Endothelial cell of umbilical vein (primary cell): Measurements from ENCODE around the gene ARF5. TPM values are rescaled to one million over a fixed set of nuclear protein-coding genes. Genes with fewer than 3 reads are reported as not detected.

Experiments
- BruUV-seq: library from RNA; stranded (reverse); fragments of 400-500 nt; replicated peaks from 2 replicates; lab custom pipeline; 2021; lab: Mats Ljungman, UMichigan
- CTCF ChIA-PET: fragments of 300-600, 350-600 bp; sonication (Branson Sonifier 250); formaldehyde crosslinking; loops from one replicate; lab custom pipeline; 2021; ENCODE audit warnings: antibody characterized with exemption, inconsistent platforms; lab: Charles Lee
- POLR2A ChIA-PET: fragments of 300-600, 350-600 bp; sonication (Branson Sonifier 250); formaldehyde crosslinking; loops from one replicate; lab custom pipeline; 2021; ENCODE audit warnings: antibody characterized with exemption, inconsistent platforms; lab: Charles Lee
- DNase-seq: peaks from one replicate; pipeline ENCODE4 v3.0.0-alpha.2; 2011; ENCODE audit warnings: low read depth, low spot score
- FAIRE-seq: peaks from 2 replicates; lab custom pipeline; 2011; peaks lifted over from hg19 to GRCh38; lab: Jason Lieb, UNC
- H2AFZ ChIP-seq: 2 replicates; pipeline ENCODE4 v1.6.0; 2012; ENCODE audit warnings: low read depth, low read length, control low read depth, inconsistent platforms
- H3K27ac ChIP-seq: 2 replicates; pipeline ENCODE4 v1.5.1; 2011; ENCODE audit warnings: low read depth, mild to moderate bottlenecking, control low read depth, low read length, moderate library complexity; ENCODE audit not compliant: insufficient read depth
- H3K27me3 ChIP-seq, 2 experiments: 2 replicates each; pipeline versions ENCODE4 v1.6.0 to v1.6.1; 2011; ENCODE audit warnings: low read length in 2 of 2, mixed read lengths in 1 of 2; ENCODE audit not compliant: control insufficient read depth in 2 of 2, insufficient read depth in 2 of 2
- H3K36me3 ChIP-seq, 2 experiments: 2 replicates in 1 of 2; 3 replicates in 1 of 2; pipeline ENCODE4 v1.5.1; 2011; ENCODE audit warnings: low read length in 2 of 2, mild to moderate bottlenecking in 1 of 2, moderate library complexity in 1 of 2; ENCODE audit not compliant: control insufficient read depth in 2 of 2, insufficient read depth in 2 of 2; ENCODE audit errors: extremely low read depth in 1 of 2
- H3K4me1 ChIP-seq: 3 replicates; pipeline ENCODE4 v1.5.1; 2011; ENCODE audit warnings: mild to moderate bottlenecking, low read length; ENCODE audit not compliant: control insufficient read depth, insufficient read depth; ENCODE audit errors: extremely low read depth
- H3K4me2 ChIP-seq: 2 replicates; pipeline ENCODE4 v1.6.1; 2011; ENCODE audit warnings: low read length, control low read depth, mixed read lengths; ENCODE audit not compliant: insufficient read depth
- H3K4me3 ChIP-seq, 3 experiments: fragments of 200-600 bp in 1 of 3; sonication (generic), shearing (Covaris generic) in 1 of 3; replicated peaks in 1 of 3; 2 replicates each; pipeline ENCODE4 v1.5.1; 2011 to 2016; ENCODE audit warnings: control low read depth in 3 of 3, low read length in 3 of 3, mild to moderate bottlenecking in 2 of 3, inconsistent platforms in 1 of 3, low read depth in 1 of 3, moderate library complexity in 1 of 3; ENCODE audit not compliant: insufficient read depth in 1 of 3
- H3K79me2 ChIP-seq: 2 replicates; pipeline ENCODE4 v1.6.0; 2012; ENCODE audit warnings: low read length, inconsistent platforms; ENCODE audit not compliant: control insufficient read depth, insufficient read depth
- H3K9ac ChIP-seq: replicated peaks from 2 replicates; pipeline ENCODE3; 2011; ENCODE audit warnings: low read length, control low read depth; ENCODE audit not compliant: insufficient read depth; ENCODE audit errors: extremely low read depth
- H3K9me1 ChIP-seq: replicated peaks from 3 replicates; pipeline ENCODE4 v1.6.0; 2011; ENCODE audit warnings: mild to moderate bottlenecking, low read length; ENCODE audit not compliant: control insufficient read depth, insufficient read depth; ENCODE audit errors: extremely low read depth
- H3K9me3 ChIP-seq: replicated peaks from 2 replicates; pipeline ENCODE4 v1.5.1; 2012; ENCODE audit warnings: low read length, inconsistent platforms; ENCODE audit not compliant: control insufficient read depth, insufficient read depth
- H4K20me1 ChIP-seq: replicated peaks from 2 replicates; pipeline ENCODE3; 2011; ENCODE audit warnings: mild to moderate bottlenecking, low read length; ENCODE audit not compliant: control insufficient read depth, insufficient read depth; ENCODE audit errors: extremely low read depth
- CTCF ChIP-seq, 2 donors: IDR thresholded peaks; 1 replicate in 1 of 2; 2 replicates in 1 of 2; pipeline ENCODE4 v1.5.1; 2011; ENCODE audit warnings: low read length in 2 of 2, mild to moderate bottlenecking in 2 of 2, moderate library complexity in 2 of 2, control low read depth in 1 of 2, inconsistent platforms in 1 of 2, low read depth in 1 of 2; ENCODE audit not compliant: insufficient read depth in 1 of 2; ENCODE audit errors: extremely low read depth in 1 of 2
- EZH2 ChIP-seq: IDR thresholded peaks from 2 replicates; pipeline ENCODE4 v1.6.1; 2012; ENCODE audit warnings: borderline replicate concordance, low read depth, mild to moderate bottlenecking, moderate library complexity, low read length, inconsistent platforms; ENCODE audit not compliant: severe bottlenecking
- FOS ChIP-seq: IDR thresholded peaks from 2 replicates; pipeline ENCODE4 v1.6.1; 2011; ENCODE audit warnings: mild to moderate bottlenecking, low read length, moderate library complexity, borderline replicate concordance; ENCODE audit not compliant: insufficient read depth
- GATA2 ChIP-seq: IDR thresholded peaks from 2 replicates; pipeline ENCODE4 v1.7.0; 2011; ENCODE audit warnings: low read depth, mild to moderate bottlenecking, moderate library complexity, mixed read lengths, low read length; ENCODE audit not compliant: insufficient read length, insufficient read depth
- JUN ChIP-seq: IDR thresholded peaks from 2 replicates; pipeline ENCODE4 v1.6.1; 2011; ENCODE audit warnings: borderline replicate concordance, low read depth; ENCODE audit not compliant: insufficient read length, insufficient read depth
- MAX ChIP-seq: IDR thresholded peaks from 2 replicates; pipeline ENCODE4 v1.6.1; 2011; ENCODE audit not compliant: insufficient read depth, insufficient read length
- MYC ChIP-seq: IDR thresholded peaks from one replicate; pipeline ENCODE4 v1.6.1; 2011; ENCODE audit warnings: mild to moderate bottlenecking, low read depth, low read length
- POLR2A ChIP-seq: IDR thresholded peaks from 2 replicates; pipeline ENCODE4 v1.6.1; 2012; ENCODE audit warnings: low read depth, mild to moderate bottlenecking, control low read depth, low read length
- POLR2AphosphoS5 ChIP-seq: IDR thresholded peaks from 2 replicates; pipeline ENCODE4 v1.6.1; 2012; ENCODE audit warnings: low read depth, mild to moderate bottlenecking, control low read depth, low read length, moderate library complexity; ENCODE audit not compliant: insufficient read depth
- dilution Hi-C: fragments of 300-500 bp; cut with MboI; formaldehyde crosslinking; loops from one replicate; pipeline ENCODE4 v1.15.0; 2019; ENCODE audit warnings: low sequenced_read_pairs; ENCODE audit not compliant: extremely low pct_ligation_motif_present
- intact Hi-C: fragments of 100-400 bp; cut with micrococcal nuclease; formaldehyde crosslinking; loops from one replicate; pipeline ENCODE4 v1.10.0; 2022
- polyA plus RNA-seq, 4 experiments: library from polyadenylated mRNA; depleted of rRNA in 3 of 4; stranded (reverse) in 3 of 4; unstranded in 1 of 4; fragments of >200 nt; gene quantifications; 2 replicates each; pipeline versions ENCODE4 v1.2.1 to v1.2.3, GENCODE V29; 2011 to 2012; ENCODE audit warnings: missing spikeins in 1 of 4
- total RNA-seq: library from RNA; stranded (reverse); gene quantifications from 2 replicates; pipeline ENCODE4 v1.2.3, GENCODE V29; 2021

ARF5 gene
- total and polyA plus RNA-seq, 2 donors (not counting 3 experiments of a cell fraction or from before 2014, with no cell fraction given) = 122 to 428 TPM

GRCh38 chr7:127608446-127608845, 20.2 kb downstream of the ARF5 start:
- BruUV-seq = no TSS peak
- no peaks in the 10 kb centered on the region for H3K36me3 ChIP-seq
- H4K20me1 ChIP-seq = no peaks in the 10 kb centered on the region
- H3K9ac ChIP-seq = no peak overlapping the region
- H3K4me1 ChIP-seq = no peaks in the 10 kb centered on the region
- no peaks in the 10 kb centered on the region for H3K79me2 ChIP-seq
- no peaks in the 10 kb centered on the region for H3K27me3 ChIP-seq
- no peaks in the 10 kb centered on the region for H3K9me1 ChIP-seq
- TF ChIP-seq GATA2 = no peak
- no peak for TF ChIP-seq MAX
- TF ChIP-seq FOS = no peak
- no peak for TF ChIP-seq CTCF (IDR thresholded peaks at IDR 0.05; ENCODE audit: extremely low read depth in 1 of 2, insufficient read depth in 1 of 2, low read depth in 1 of 2, low read length in 2 of 2)
- no peak for TF ChIP-seq POLR2A
- no peak for TF ChIP-seq MYC
- TF ChIP-seq EZH2 = no peak
- no peak for TF ChIP-seq POLR2AphosphoS5
- TF ChIP-seq JUN = no peak
- no peak for DNase-seq
- H3K4me3 ChIP-seq = no peak overlapping the region
- no peak overlapping the region for H3K27ac ChIP-seq
- intact Hi-C loops = no loop called here
- dilution Hi-C loops = no loop called here
- no peak overlapping the region for H3K4me2 ChIP-seq
- CTCF ChIA-PET = interaction anchor here (1.2 kb wide), 1 partner anchor 9 kb away, joined by 5 read pairs; the partner anchor contains the start of gene PAX4
- no peak for FAIRE-seq
- H3K9me3 ChIP-seq = no peaks in the 10 kb centered on the region
- POLR2A ChIA-PET = no interaction called here
- no peak overlapping the region for H2AFZ ChIP-seq
